HG03103 (cell line): ENCODE results near the gene FMNL2.
A peak's percentile ranks its signal among the peaks of the same experiment; 100 is the strongest.

ENCODE experiments used
- ATAC-seq: cut with Tn5 transposase; IDR thresholded peaks from one replicate; pipeline ENCODE4 v1.9.1; 2021; ENCODE audit warnings: low read depth; ENCODE audit not compliant: unreplicated experiment

FMNL2 gene

DNA sequence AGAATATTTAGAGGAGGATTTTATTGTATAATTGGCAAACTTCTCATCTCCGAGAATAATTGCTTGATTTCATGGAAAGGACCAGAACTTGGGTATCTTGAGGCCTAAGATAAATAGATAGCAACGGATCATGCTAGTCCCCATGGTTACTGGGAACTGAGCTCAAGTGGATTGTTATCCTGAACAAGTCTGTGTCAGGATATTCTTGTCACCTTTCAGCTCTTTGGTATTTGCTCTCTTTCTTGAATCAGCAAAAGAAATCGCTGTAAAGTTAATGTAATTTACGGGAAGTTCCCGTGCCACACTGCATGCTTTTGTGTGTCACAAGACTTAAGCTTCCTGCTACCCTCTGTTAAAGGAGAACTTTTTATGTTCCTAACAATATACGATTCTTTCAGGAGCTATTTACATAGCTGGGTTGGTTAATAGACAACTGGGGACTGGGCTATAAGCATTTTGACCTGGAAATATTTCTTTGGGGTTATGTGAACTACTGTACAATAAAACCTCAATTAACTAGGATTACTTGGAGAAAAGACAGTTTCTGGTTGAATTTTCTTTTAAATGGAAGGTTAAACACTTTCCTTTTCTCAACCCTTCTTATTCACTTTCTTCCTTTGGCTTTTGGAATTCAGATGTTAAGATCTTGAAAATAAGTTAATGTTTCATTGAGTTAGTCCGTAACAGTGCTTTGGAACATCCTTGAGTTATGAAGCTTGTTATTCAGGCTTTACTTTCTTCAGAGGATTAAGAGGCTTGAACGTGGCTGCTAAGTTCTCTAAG lies 151.2 kb downstream of the FMNL2 start:
- no peak for ATAC-seq

GRCh38 chr2:152486737-152487400 lies 151.9 kb downstream of the FMNL2 start:
- ATAC-seq = no peak

GRCh38 chr2:152488075-152488474 lies 153.1 kb downstream of the FMNL2 start:
- no peak for ATAC-seq

- ATAC-seq = no peak
Measured at GRCh38 chr2:152489364-152489763, 154.4 kb downstream of the FMNL2 start.

GRCh38 chr2:152490686-152491455 lies 155.9 kb downstream of the FMNL2 start:
- ATAC-seq = no peak

GRCh38 chr2:152492131-152492530 lies 157.2 kb downstream of the FMNL2 start:
- ATAC-seq = no peak

DNA sequence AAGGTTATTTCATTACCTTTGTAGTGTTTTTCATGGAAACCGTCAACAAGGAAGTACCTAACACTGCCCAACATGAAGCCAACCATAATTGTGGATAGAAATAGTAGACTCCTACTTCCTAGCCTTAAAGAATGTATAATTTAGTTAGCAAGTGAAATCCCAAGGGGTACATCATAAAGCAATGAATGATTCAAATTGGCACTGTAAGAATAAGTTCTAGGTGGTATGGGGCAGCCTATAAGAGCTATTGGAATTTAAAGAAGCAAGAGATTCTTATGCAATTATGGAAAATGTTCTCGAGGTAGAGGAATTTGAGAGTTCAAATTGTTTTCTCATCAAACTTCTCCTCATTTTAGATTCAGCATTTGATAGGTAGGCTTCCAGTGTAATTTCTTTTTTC lies 157.9 kb downstream of the FMNL2 start:
- ATAC-seq = no peak

- no peak for ATAC-seq
Measured at GRCh38 chr2:152493417-152493816, 158.4 kb downstream of the FMNL2 start.

- ATAC-seq = no peak
Measured at GRCh38 chr2:152493945-152494528, 159.1 kb downstream of the FMNL2 start.

DNA sequence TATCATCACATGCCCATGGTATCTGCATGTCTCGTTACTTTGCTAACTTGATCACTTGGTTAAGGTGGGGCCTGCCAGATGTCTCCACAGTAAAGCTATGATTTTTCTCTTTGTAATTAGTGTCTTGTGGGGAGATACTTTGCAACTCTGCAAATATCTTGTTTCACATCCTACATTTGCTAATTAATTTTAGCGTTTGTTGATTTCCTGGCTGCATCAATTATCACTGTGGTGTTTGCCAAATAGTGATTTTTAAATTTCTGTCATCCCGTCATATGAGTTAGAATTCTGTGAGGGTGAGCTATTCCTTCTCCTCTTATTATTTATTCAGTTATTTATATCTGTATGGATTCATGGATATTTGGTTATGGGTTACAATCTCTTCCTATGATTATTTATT lies 161.4 kb downstream of the FMNL2 start:
- ATAC-seq = no peak

DNA sequence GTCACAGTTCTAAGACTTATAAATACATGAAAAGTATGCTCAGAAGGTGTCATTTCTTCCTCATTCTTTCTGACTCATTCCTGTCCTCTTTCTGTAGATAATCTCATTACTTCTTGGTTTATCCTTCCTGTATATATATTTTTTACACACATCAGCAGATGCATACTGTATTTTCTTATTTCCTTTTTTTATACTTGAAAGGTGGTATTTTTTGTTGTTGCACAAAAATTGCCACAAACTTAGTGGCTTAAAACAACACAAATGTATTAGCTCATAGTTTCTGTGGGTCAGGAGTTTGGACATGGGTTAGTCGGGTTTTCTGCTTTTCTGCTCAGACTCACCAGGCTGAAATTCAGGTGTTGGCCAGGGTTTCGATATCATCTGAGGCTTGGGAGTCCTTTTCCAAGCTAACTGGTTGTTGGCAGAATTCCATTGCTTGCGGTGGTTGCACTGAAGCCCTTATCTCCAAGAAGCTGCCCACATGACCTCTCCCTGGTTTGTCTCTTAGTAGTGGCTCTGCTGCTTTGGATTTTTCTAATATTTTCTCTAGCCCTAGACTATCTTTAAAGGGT lies 162.6 kb downstream of the FMNL2 start:
- peak; percentile 74 for ATAC-seq

DNA sequence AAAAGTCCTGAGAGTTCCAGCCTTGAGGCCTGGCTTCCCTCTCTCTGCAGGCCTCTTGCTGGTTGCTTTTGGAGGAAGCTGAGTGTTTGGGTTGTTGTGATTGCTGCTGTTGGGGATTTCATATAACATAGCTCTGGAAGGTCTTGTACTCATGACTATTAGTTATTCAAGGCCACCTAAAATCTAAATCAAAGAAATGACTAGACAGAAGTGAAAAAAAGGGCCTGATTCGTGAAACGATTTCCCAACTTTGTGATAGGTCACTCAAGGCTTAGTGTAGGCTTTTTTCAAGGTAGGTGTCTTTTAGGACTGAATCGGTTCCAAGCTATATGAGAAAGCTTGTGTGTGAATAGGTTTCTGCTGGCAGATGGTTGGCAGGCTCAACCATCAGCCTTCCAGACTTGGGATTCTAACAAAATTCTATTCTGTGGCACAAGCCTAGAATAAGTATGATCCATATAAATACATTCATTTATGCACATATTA lies 164.4 kb downstream of the FMNL2 start:
- no peak for ATAC-seq

DNA sequence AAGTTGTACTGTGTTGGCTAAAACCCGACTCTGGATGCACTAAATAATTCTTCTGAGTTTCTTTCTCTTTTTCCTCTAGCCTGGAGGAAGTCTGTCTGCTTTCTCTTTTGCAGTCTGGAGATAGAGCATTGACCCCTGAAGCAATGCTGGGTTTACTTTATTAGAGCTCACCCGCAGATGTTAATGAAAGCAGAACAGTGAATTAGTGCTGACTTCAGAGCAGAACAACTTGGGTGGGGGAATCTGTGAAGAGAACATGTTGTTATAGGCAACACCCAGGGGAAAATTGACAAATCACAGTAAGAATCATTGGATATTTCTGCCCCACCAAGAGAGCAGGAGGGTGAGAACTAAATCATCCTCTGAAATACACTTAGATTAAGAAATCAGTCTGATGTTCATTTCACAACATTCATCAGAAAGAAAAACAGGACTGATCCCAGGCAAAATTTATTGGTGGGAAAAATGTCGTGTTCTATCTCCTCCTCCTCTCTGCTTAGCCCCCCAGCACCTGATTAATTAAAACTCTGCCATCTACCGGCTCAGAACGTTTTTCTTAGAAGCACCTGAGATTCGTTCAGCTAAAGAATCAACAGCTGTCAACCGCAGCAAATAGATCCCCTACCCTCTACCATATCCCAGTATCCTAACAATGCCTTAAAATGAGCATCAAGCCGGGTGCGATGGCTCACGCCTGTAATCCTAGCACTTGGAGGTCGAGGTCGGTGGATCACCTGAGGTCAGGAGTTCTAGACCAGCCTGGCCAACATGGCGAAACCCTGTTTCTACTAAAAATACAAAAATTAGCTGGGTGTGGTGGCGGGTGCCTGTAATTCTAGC lies 165.1 kb downstream of the FMNL2 start:
- peak; percentile 49 for ATAC-seq

DNA sequence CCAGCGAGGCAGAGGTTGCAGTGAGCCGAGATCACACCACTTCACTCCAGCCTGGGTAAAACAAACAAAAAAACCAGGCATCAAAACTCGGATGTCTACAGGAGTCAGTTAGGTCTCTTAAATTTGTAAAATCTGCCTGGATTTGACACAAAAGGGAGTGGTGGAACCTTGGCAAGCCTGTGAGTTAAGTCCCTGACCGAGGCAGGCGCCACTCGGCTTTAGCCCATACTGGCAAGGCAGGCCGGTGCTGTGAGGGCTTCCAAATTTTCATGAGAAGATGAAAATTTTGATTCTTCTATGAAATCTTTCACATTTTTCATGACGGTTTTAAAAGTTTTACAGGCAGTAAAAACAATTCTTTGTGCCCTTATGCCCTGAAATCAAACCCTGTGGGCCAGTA lies 165.8 kb downstream of the FMNL2 start:
- ATAC-seq = no peak

DNA sequence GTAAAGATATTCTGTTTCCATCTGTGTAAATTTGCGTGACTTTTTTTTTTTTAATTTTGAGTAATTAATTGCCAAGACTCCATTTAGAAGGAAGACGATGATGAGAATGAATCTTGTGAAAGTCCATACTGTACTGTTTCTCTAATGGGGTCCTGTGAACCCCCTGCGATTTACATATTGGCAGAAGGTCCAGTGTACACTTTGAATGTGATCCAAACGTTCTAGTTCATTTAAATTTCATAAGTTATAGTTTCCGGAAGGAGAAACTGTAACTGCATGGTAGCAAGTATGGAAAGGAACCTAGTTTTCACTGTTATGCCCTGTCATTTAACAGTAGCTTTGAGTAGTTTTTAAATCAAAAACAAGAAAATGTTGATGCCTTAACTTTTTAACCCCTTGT lies 166.7 kb downstream of the FMNL2 start:
- no peak for ATAC-seq

- no peak for ATAC-seq
Measured at GRCh38 chr2:152504618-152505017, 169.6 kb downstream of the FMNL2 start.

- ATAC-seq = no peak
Measured at GRCh38 chr2:152505495-152505906, 170.5 kb downstream of the FMNL2 start.

DNA sequence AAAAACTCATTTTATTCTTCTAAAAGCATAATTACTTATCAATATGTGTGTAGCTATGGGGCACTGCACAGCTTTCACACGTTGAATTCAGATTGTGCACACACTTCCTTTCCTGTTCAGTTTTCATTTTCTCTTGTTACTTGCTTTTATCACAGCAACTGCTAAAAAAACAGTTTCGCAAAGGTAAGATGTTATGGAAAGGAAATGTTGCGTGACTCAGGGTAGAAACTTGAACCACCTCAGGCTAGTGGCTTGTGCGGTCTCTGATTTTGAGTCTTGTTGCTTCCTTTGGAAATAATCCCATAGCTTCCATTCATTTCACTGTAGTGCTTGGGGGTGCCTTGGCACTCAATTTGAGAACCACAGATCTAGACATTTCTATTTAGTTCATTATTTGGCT lies 171.9 kb downstream of the FMNL2 start:
- ATAC-seq = peak; percentile 47

DNA sequence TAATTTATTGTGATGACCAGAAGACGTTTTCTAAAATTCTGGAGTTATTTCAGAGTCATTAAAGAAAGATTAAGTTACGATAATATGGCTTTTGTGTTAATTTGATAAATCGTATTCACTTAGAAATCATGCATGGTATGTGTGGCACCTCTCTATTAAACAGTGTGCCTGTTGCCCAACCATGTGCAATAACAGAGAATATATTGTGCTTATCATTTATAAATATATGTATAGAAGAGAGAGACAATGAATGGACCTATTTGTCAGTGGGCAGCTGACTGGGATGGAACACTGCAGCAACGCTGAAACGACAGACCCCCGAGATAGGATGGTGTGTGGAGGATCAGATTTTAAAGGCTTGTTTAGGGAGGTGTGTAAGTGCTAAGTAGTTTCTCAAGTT lies 172.9 kb downstream of the FMNL2 start:
- no peak for ATAC-seq

DNA sequence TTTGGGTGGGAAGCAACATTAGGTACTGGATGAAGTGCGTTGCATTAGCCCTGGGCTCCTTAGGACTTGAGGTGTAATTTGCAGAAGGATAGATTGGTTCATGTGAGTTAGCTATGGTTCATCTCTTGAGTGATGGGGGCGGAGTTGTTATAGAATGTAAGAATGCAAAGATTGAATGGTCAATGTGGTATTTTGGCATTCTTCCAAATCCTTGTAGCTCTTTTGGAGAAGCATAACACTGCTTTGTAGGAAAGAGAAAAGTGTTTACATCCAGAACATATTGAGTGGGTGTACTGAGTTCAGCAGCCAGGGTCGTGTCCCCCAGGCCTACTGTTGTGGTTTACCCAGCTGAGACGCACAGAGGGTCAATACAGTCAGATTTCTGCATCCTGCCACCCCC lies 173.5 kb downstream of the FMNL2 start:
- ATAC-seq = no peak
